Mesothelial cell of epicardium (in vitro differentiated cells): Measurements from ENCODE around the gene REV3L. TPM values are rescaled to one million over a fixed set of nuclear protein-coding genes. Genes with fewer than 3 reads are reported as not detected.

Source experiments
- DNase-seq, 2 experiments: peaks; one replicate each; pipeline ENCODE4 v3.0.0; 2021; ENCODE audit warnings: low spot score in 2 of 2; ENCODE audit not compliant: unreplicated experiment in 2 of 2
- H3K27ac Mint-ChIP-seq: 2 replicates; pipeline ENCODE4 v1.8.0; 2021; ENCODE audit warnings: mixed read lengths
- H3K27me3 Mint-ChIP-seq: 2 replicates; pipeline ENCODE4 v1.8.0; 2021; ENCODE audit warnings: low read depth, mixed read lengths
- H3K36me3 Mint-ChIP-seq: 2 replicates; pipeline ENCODE4 v1.8.0; 2021; ENCODE audit warnings: mixed read lengths
- H3K4me1 Mint-ChIP-seq: 2 replicates; pipeline ENCODE4 v1.8.0; 2021; ENCODE audit warnings: mixed read lengths
- H3K4me3 Mint-ChIP-seq: 2 replicates; pipeline ENCODE4 v1.8.0; 2021; ENCODE audit warnings: mild to moderate bottlenecking, moderate library complexity, mixed read lengths
- H3K9me3 Mint-ChIP-seq: 2 replicates; pipeline ENCODE4 v1.8.0; 2021; ENCODE audit warnings: mixed read lengths
- CTCF ChIP-seq: fragments of 200-600 bp; sonication (generic); IDR thresholded peaks from one replicate; pipeline ENCODE4 v1.5.0; 2021; ENCODE audit warnings: antibody characterized with exemption; ENCODE audit not compliant: unreplicated experiment
- total RNA-seq: library from RNA; stranded (reverse); gene quantifications from 3 replicates; pipeline ENCODE4 v1.2.1, GENCODE V29; 2021

The REV3L gene
- total RNA-seq, 1 donor from 2014 or later, result 41.7 TPM

GRCh38 chr6:111483736-111484632 is 966 bp upstream of the REV3L start:
- TF ChIP-seq CTCF, result no peak
- Mint-ChIP-seq H3K36me3 (peaks cover 10% of the 10 kb centered on the region), H3K27me3 (no peaks in the 10 kb centered on the region), H3K9me3 (no peaks in the 10 kb centered on the region), H3K4me3 (peak overlapping the region; percentile 96), H3K4me1 (peaks cover 30% of the 10 kb centered on the region), H3K27ac (peak overlapping the region; percentile 99)
- DNase-seq, result peak in 1 of 2 experiments; percentile 85

DNA sequence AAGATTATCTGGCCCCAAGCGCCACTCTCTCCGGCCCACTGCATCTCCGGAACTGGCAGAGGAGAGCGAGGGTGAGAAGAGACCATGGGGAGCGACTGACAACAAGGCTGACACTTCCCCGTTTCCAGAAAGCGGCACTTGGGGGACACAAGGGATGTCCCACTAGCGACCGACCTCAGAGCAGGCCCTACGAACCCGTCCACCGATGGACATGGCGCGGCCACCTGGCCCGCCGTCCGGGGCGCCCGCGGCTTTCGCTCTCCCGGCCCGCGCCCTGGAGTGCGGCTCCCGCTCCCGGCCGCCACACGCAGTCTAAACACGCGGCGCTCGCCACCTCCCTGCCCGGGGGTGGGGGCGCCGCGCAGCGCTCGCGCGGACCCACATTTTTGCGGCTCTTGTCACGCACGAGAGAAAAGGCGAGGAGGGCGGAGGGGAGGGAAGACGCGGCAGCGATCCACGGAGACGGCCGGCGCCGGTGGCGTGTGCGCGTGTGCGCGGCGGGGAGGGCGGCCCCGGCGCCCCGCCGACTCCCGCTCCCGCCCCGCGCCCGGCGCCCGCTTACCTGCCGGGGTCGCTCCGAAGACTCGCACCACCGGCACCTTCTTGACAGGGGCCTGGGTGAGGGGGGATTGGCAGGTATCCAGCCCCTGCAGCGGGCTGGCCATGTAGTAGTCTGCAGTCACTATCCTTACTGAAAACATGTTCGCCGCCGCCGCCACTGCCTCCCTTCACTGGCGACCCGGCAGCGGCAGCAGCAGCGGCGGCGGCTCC is 645 bp downstream of the REV3L start:
- Mint-ChIP-seq H3K4me3 (peak overlapping the region; percentile 96), H3K27me3 (no peaks in the 10 kb centered on the region), H3K36me3 (no peaks in the 10 kb centered on the region), H3K9me3 (no peaks in the 10 kb centered on the region), H3K27ac (peak overlapping the region; percentile 98), H3K4me1 (peaks cover 42% of the 10 kb centered on the region)
- TF ChIP-seq CTCF, result no peak
- peak; percentile 23 to 65 for DNase-seq

DNA sequence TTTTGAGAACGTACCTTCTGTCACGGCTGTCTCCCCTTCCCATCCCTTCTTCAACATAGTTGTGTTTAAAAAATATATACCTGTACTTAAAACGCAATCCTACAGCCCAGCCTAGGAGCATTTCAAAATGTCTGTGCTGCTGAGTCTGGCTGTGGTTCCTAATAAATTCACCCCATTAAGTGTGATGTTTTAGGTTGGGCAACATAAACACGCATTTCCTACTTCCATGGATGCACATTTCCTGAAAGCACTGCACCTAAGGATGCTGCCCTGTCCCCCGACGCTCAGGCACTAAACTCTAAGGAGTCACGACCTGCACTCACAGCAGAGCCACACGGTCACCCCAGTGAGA is 1.2 kb downstream of the REV3L start:
- Mint-ChIP-seq H3K9me3 (no peaks in the 10 kb centered on the region), H3K36me3 (no peaks in the 10 kb centered on the region), H3K27me3 (no peaks in the 10 kb centered on the region), H3K4me1 (peaks cover 46% of the 10 kb centered on the region), H3K4me3 (peak overlapping the region; percentile 96), H3K27ac (peak overlapping the region; percentile 98)
- no peak for DNase-seq
- TF ChIP-seq CTCF, result no peak

- H3K36me3 Mint-ChIP-seq, result no peaks in the 10 kb centered on the region
- TF ChIP-seq CTCF, result no peak
- peak overlapping the region; percentile 98 for H3K27ac Mint-ChIP-seq
- peak overlapping the region; percentile 96 for H3K4me3 Mint-ChIP-seq
- H3K9me3 Mint-ChIP-seq, result no peaks in the 10 kb centered on the region
- no peaks in the 10 kb centered on the region for H3K27me3 Mint-ChIP-seq
- no peak for DNase-seq
- peaks cover 46% of the 10 kb centered on the region for H3K4me1 Mint-ChIP-seq
These were observed 1.8 kb downstream of the REV3L start for GRCh38 chr6:111480988-111481822.

- H3K4me3 Mint-ChIP-seq, result no peak overlapping the region
- no peaks in the 10 kb centered on the region for H3K36me3 Mint-ChIP-seq
- peak overlapping the region; percentile 75 for H3K27ac Mint-ChIP-seq
- no peaks in the 10 kb centered on the region for H3K9me3 Mint-ChIP-seq
- H3K27me3 Mint-ChIP-seq, result no peaks in the 10 kb centered on the region
- no peak for TF ChIP-seq CTCF
- DNase-seq, result no peak
- H3K4me1 Mint-ChIP-seq, result peaks cover 33% of the 10 kb centered on the region
These were observed 4.3 kb downstream of the REV3L start for GRCh38 chr6:111478749-111479148.
